Neural cell (in vitro differentiated cells): ENCODE data around the gene AP2A2. TPM values are rescaled to one million over a fixed set of nuclear protein-coding genes. Genes with fewer than 3 reads are reported as not detected.

ENCODE experiments used
- H2AFZ ChIP-seq: fragments of 200-600, 300-800 bp; sonication (generic), shearing (Covaris generic); 2 replicates; pipeline ENCODE4 v1.6.0; 2014; ENCODE audit warnings: low read depth, mild to moderate bottlenecking, antibody characterized with exemption, low read length, moderate library complexity
- H3F3A ChIP-seq: fragments of 200-600 bp; shearing (Covaris generic); 2 replicates; pipeline ENCODE4 v1.6.1; 2016; ENCODE audit warnings: mild to moderate bottlenecking, moderate library complexity, mixed read lengths, antibody characterized with exemption, low read length; ENCODE audit not compliant: insufficient read depth, poor library complexity, severe bottlenecking
- H3K27ac ChIP-seq: fragments of 200-600, 300-800 bp; sonication (generic), shearing (Covaris generic); 2 replicates; pipeline ENCODE4 v1.5.1; 2014; ENCODE audit warnings: mild to moderate bottlenecking, low read length, moderate library complexity
- H3K27me3 ChIP-seq: fragments of 300-800, 200-600 bp; sonication (generic), shearing (Covaris generic); 2 replicates; pipeline ENCODE4 v1.6.0; 2014; ENCODE audit warnings: mild to moderate bottlenecking, low read depth, low read length, moderate library complexity; ENCODE audit not compliant: insufficient read depth
- H3K36me3 ChIP-seq: fragments of 300-800, 200-600 bp; sonication (generic), shearing (Covaris generic); 2 replicates; pipeline ENCODE4 v1.5.1; 2014; ENCODE audit warnings: mild to moderate bottlenecking, antibody characterized with exemption, low read length, moderate library complexity; ENCODE audit not compliant: insufficient read depth
- H3K4me2 ChIP-seq: fragments of 300-800, 200-600 bp; sonication (generic), shearing (Covaris generic); 2 replicates; pipeline ENCODE4 v1.6.0; 2014; ENCODE audit warnings: mild to moderate bottlenecking, low read length
- H3K4me3 ChIP-seq: fragments of 300-800, 200-600 bp; sonication (generic), shearing (Covaris generic); 2 replicates; pipeline ENCODE4 v1.5.1; 2014; ENCODE audit warnings: mild to moderate bottlenecking, low read length, moderate library complexity
- H3K79me2 ChIP-seq: fragments of 200-600 bp; shearing (Covaris generic); replicated peaks from 2 replicates; pipeline ENCODE4 v1.6.0; 2014; ENCODE audit warnings: mild to moderate bottlenecking, low read length, moderate library complexity; ENCODE audit not compliant: insufficient read depth
- H3K9ac ChIP-seq: fragments of 300-800, 200-600 bp; sonication (generic), shearing (Covaris generic); 2 replicates; pipeline ENCODE4 v1.6.1; 2016; ENCODE audit warnings: mild to moderate bottlenecking, low read length, mixed read lengths
- H3K9me2 ChIP-seq: fragments of 200-600 bp; shearing (Covaris generic); 2 replicates; pipeline ENCODE4 v1.6.1; 2016; ENCODE audit warnings: mild to moderate bottlenecking, low read length, mixed read lengths; ENCODE audit not compliant: insufficient read depth
- H3K9me3 ChIP-seq: fragments of 200-600, 300-800 bp; sonication (generic), shearing (Covaris generic); 2 replicates; pipeline ENCODE4 v1.6.1; 2016; ENCODE audit warnings: mild to moderate bottlenecking, mixed run types, low read length, moderate library complexity, mixed read lengths
- H4K20me1 ChIP-seq: fragments of 200-600 bp; shearing (Covaris generic); 2 replicates; pipeline ENCODE4 v1.6.1; 2016; ENCODE audit warnings: mild to moderate bottlenecking, mixed run types; ENCODE audit not compliant: insufficient read depth
- CTCF ChIP-seq: fragments of 450-650 bp; IDR thresholded peaks from 2 replicates; pipeline ENCODE4 v1.5.1; 2014; ENCODE audit warnings: antibody characterized with exemption, mild to moderate bottlenecking, moderate library complexity; ENCODE audit not compliant: poor library complexity, severe bottlenecking
- EP300 ChIP-seq: fragments of 450-650 bp; conservative IDR thresholded peaks from 2 replicates; pipeline ENCODE4 v1.6.1; 2014; ENCODE audit warnings: antibody characterized with exemption, mild to moderate bottlenecking, moderate library complexity; ENCODE audit not compliant: poor library complexity, severe bottlenecking
- EZH2 ChIP-seq: fragments of 200-600, 300-800 bp; shearing (Covaris generic), sonication (generic); IDR thresholded peaks from 2 replicates; pipeline ENCODE4 v1.6.1; 2014; ENCODE audit warnings: antibody characterized with exemption, low read length, borderline replicate concordance, mild to moderate bottlenecking; ENCODE audit not compliant: insufficient read depth, poor library complexity, severe bottlenecking
- MXI1 ChIP-seq: fragments of 450-650 bp; conservative IDR thresholded peaks from 2 replicates; pipeline ENCODE4 v1.6.1; 2014; ENCODE audit warnings: antibody characterized with exemption, mild to moderate bottlenecking; ENCODE audit not compliant: poor library complexity, severe bottlenecking
- POLR2AphosphoS5 ChIP-seq: IDR thresholded peaks from 2 replicates; pipeline ENCODE4 v1.6.1; 2012
- RAD21 ChIP-seq: fragments of 450-650 bp; conservative IDR thresholded peaks from 2 replicates; pipeline ENCODE4 v1.6.1; 2014; ENCODE audit warnings: antibody characterized with exemption, mild to moderate bottlenecking, moderate library complexity
- SMC3 ChIP-seq: fragments of 450-650 bp; conservative IDR thresholded peaks from 2 replicates; pipeline ENCODE4 v1.6.1; 2014; ENCODE audit warnings: antibody characterized with exemption, mild to moderate bottlenecking, moderate library complexity; ENCODE audit not compliant: poor library complexity
- TAF1 ChIP-seq: IDR thresholded peaks from 2 replicates; pipeline ENCODE4 v1.6.1; 2012; ENCODE audit warnings: low read depth
- polyA plus RNA-seq: library from polyadenylated mRNA; depleted of rRNA; stranded (reverse); fragments of >200 nt; gene quantifications from 2 replicates; pipeline ENCODE4 v1.2.3, GENCODE V29; 2014
- TF ChIP-seq, protein P1 (sequence below): IDR thresholded peaks from 2 replicates; pipeline ENCODE4 v1.6.1; 2012; ENCODE audit warnings: borderline replicate concordance

Gene AP2A2
- polyA plus RNA-seq, 1 donor from 2014 or later, result 46.5 TPM

GRCh38 chr11:893008-893654 lies 32.5 kb upstream of the AP2A2 start:
- H3K4me3 ChIP-seq, result no peak overlapping the region
- no peaks in the 10 kb centered on the region for H3K27me3 ChIP-seq
- no peak overlapping the region for H3K9ac ChIP-seq
- H3K9me3 ChIP-seq, result no peaks in the 10 kb centered on the region
- H3K36me3 ChIP-seq, result no peaks in the 10 kb centered on the region
- no peak overlapping the region for H2AFZ ChIP-seq
- H4K20me1 ChIP-seq, result no peaks in the 10 kb centered on the region
- H3K9me2 ChIP-seq, result no peaks in the 10 kb centered on the region
- H3K4me2 ChIP-seq, result no peak overlapping the region
- no peak overlapping the region for H3K27ac ChIP-seq
- TF ChIP-seq TAF1 (no peak), POLR2AphosphoS5 (no peak), EP300 (no peak), SMC3 (no peak), RAD21 (no peak), EZH2 (no peak), MXI1 (no peak), CTCF (no peak)
- TF ChIP-seq, protein P1, sequence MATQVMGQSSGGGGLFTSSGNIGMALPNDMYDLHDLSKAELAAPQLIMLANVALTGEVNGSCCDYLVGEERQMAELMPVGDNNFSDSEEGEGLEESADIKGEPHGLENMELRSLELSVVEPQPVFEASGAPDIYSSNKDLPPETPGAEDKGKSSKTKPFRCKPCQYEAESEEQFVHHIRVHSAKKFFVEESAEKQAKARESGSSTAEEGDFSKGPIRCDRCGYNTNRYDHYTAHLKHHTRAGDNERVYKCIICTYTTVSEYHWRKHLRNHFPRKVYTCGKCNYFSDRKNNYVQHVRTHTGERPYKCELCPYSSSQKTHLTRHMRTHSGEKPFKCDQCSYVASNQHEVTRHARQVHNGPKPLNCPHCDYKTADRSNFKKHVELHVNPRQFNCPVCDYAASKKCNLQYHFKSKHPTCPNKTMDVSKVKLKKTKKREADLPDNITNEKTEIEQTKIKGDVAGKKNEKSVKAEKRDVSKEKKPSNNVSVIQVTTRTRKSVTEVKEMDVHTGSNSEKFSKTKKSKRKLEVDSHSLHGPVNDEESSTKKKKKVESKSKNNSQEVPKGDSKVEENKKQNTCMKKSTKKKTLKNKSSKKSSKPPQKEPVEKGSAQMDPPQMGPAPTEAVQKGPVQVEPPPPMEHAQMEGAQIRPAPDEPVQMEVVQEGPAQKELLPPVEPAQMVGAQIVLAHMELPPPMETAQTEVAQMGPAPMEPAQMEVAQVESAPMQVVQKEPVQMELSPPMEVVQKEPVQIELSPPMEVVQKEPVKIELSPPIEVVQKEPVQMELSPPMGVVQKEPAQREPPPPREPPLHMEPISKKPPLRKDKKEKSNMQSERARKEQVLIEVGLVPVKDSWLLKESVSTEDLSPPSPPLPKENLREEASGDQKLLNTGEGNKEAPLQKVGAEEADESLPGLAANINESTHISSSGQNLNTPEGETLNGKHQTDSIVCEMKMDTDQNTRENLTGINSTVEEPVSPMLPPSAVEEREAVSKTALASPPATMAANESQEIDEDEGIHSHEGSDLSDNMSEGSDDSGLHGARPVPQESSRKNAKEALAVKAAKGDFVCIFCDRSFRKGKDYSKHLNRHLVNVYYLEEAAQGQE, result no peak
- H3F3A ChIP-seq, result no peaks in the 10 kb centered on the region
- no peaks in the 10 kb centered on the region for H3K79me2 ChIP-seq

- no peak for TF ChIP-seq TAF1
- TF ChIP-seq RAD21, result no peak
- TF ChIP-seq, protein P1, result no peak
- no peak for TF ChIP-seq SMC3
- no peak for TF ChIP-seq CTCF
- no peak for TF ChIP-seq MXI1
- TF ChIP-seq EP300, result no peak
- TF ChIP-seq POLR2AphosphoS5, result no peak
- no peak for TF ChIP-seq EZH2
- Histone ChIP-seq H4K20me1 (no peaks in the 10 kb centered on the region), H3K36me3 (no peaks in the 10 kb centered on the region), H3K27me3 (no peaks in the 10 kb centered on the region), H3K9ac (no peak overlapping the region), H3K79me2 (no peaks in the 10 kb centered on the region), H2AFZ (no peak overlapping the region), H3K27ac (no peak overlapping the region), H3K4me3 (no peak overlapping the region), H3K4me2 (no peak overlapping the region), H3K9me2 (no peaks in the 10 kb centered on the region), H3F3A (no peaks in the 10 kb centered on the region), H3K9me3 (no peaks in the 10 kb centered on the region)
These were observed 31.0 kb upstream of the AP2A2 start for GRCh38 chr11:894575-895201.
